HL-60 (cell line): ENCODE measurements around the gene NAV2.

Experiments used
- DNase-seq, 2 experiments: peaks; one replicate each; pipeline ENCODE4 v3.0.0-alpha.2; 2010 to 2020; ENCODE audit warnings: low read depth in 1 of 2, low spot score in 1 of 2
- H3K27ac ChIP-seq: fragments of 250-450 bp; sonication (Bioruptor Pico); replicated peaks from 2 replicates; pipeline ENCODE4 v1.5.1; 2020; ENCODE audit warnings: mild to moderate bottlenecking, moderate library complexity
- H3K27me3 ChIP-seq: fragments of 250-450 bp; sonication (Bioruptor Pico); 2 replicates; pipeline ENCODE4 v1.5.1; 2021; ENCODE audit warnings: mild to moderate bottlenecking, moderate library complexity; ENCODE audit not compliant: insufficient read depth, poor library complexity, severe bottlenecking
- H3K4me3 ChIP-seq: replicated peaks from 2 replicates; pipeline ENCODE4 v1.5.1; 2011; ENCODE audit warnings: mild to moderate bottlenecking, control low read depth, low read length; ENCODE audit not compliant: insufficient read depth
- CTCF ChIP-seq: IDR thresholded peaks from one replicate; pipeline ENCODE4 v1.5.1; 2011; ENCODE audit warnings: low read length, control low read depth, inconsistent platforms; ENCODE audit not compliant: insufficient read depth
- GABPA ChIP-seq: IDR thresholded peaks from 2 replicates; pipeline ENCODE4 v1.6.1; 2012; ENCODE audit warnings: low read depth
- POLR2AphosphoS5 ChIP-seq: IDR thresholded peaks from 2 replicates; pipeline ENCODE4 v1.6.1; 2012; ENCODE audit warnings: low read depth
- REST ChIP-seq: IDR thresholded peaks from 2 replicates; pipeline ENCODE4 v1.6.1; 2012; ENCODE audit warnings: low read depth; ENCODE audit not compliant: insufficient replicate concordance
- SPI1 ChIP-seq: IDR thresholded peaks from 2 replicates; pipeline ENCODE4 v1.6.1; 2012; ENCODE audit warnings: low read depth, mild to moderate bottlenecking, borderline replicate concordance

NAV2 gene

GRCh38 chr11:19878520-19878919 is 165.9 kb downstream of the NAV2 start:
- DNase-seq = no peak
- Histone ChIP-seq H3K27ac (no peak overlapping the region), H3K27me3 (no peaks in the 10 kb centered on the region), H3K4me3 (no peak overlapping the region)
- TF ChIP-seq POLR2AphosphoS5 = no peak
- no peak for TF ChIP-seq CTCF
- TF ChIP-seq REST = no peak
- TF ChIP-seq GABPA = no peak
- no peak for TF ChIP-seq SPI1

- no peak overlapping the region for H3K4me3 ChIP-seq
- DNase-seq = no peak
- H3K27me3 ChIP-seq = no peaks in the 10 kb centered on the region
- TF ChIP-seq SPI1 (no peak), POLR2AphosphoS5 (no peak), REST (no peak), GABPA (no peak), CTCF (no peak)
- H3K27ac ChIP-seq = no peak overlapping the region
Observed at GRCh38 chr11:19879307-19880087, 166.9 kb downstream of the NAV2 start.

DNA sequence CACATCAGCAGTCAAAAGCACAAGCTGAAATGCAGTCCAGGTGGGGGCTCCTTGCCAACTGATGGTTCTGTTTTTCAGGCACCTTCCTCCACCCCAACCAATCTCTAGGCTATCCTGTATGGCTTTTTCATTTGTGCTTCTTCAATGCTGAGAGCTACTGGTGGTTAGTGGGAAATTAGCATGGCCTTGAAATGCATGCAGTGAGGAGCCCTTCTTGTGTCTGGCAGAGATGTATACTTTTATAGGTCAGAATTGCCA is 167.4 kb downstream of the NAV2 start:
- TF ChIP-seq CTCF = no peak
- TF ChIP-seq SPI1 = no peak
- TF ChIP-seq POLR2AphosphoS5 = no peak
- no peak for TF ChIP-seq GABPA
- no peak for TF ChIP-seq REST
- Histone ChIP-seq H3K27ac (no peak overlapping the region), H3K4me3 (no peak overlapping the region), H3K27me3 (no peaks in the 10 kb centered on the region)
- no peak for DNase-seq
